ENCODE results near the gene SLC8A1.

GRCh38 chr2:40431600-40431955 lies 20.3 kb downstream of the SLC8A1 start:
- TF ChIP-seq, protein P1, sequence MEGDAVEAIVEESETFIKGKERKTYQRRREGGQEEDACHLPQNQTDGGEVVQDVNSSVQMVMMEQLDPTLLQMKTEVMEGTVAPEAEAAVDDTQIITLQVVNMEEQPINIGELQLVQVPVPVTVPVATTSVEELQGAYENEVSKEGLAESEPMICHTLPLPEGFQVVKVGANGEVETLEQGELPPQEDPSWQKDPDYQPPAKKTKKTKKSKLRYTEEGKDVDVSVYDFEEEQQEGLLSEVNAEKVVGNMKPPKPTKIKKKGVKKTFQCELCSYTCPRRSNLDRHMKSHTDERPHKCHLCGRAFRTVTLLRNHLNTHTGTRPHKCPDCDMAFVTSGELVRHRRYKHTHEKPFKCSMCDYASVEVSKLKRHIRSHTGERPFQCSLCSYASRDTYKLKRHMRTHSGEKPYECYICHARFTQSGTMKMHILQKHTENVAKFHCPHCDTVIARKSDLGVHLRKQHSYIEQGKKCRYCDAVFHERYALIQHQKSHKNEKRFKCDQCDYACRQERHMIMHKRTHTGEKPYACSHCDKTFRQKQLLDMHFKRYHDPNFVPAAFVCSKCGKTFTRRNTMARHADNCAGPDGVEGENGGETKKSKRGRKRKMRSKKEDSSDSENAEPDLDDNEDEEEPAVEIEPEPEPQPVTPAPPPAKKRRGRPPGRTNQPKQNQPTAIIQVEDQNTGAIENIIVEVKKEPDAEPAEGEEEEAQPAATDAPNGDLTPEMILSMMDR (IDR thresholded peaks at IDR 0.05), result no peak
- TF ChIP-seq POLR2A (IDR thresholded peaks at IDR 0.05), result no peak
